Forelimb muscle (tissue), 1 donor: ENCODE data around the gene BMP3. TPM values are rescaled to one million over a fixed set of nuclear protein-coding genes. Genes with fewer than 3 reads are reported as not detected.
"Not testable (repeated sequence)": the region's sequence is repeated elsewhere in the genome, so short reads cannot be mapped to it uniquely, and the experiment has no call there.

Experiments
- DNase-seq: peaks from one replicate; pipeline ENCODE4 v3.0.0-alpha.2; 2013; ENCODE audit warnings: low read depth
- polyA plus RNA-seq: library from polyadenylated mRNA; unstranded; fragments of 120-200 nt; gene quantifications from one replicate; pipeline ENCODE4 v1.2.1, GENCODE V29; 2013; ENCODE audit not compliant: insufficient read length

The BMP3 gene
- 0.48 TPM for polyA plus RNA-seq

- no peak for DNase-seq
These were observed at the start of gene BMP3 for GRCh38 chr4:81030061-81030980. Gene BMP3 (plus strand): TSS chr4:81030708. CDS start chr4:81031285, 577 bp downstream.

- DNase-seq: no peak
These were observed 44.5 kb upstream of the BMP3 start for GRCh38 chr4:80986011-80986410.

- DNase-seq: peak; percentile 57
These were observed 40.5 kb upstream of the BMP3 start for GRCh38 chr4:80989921-80990544.

- no peak for DNase-seq
These were observed 39.7 kb upstream of the BMP3 start for GRCh38 chr4:80990851-80991250.

- no peak for DNase-seq
These were observed 30.6 kb upstream of the BMP3 start for GRCh38 chr4:80999943-81000342.

- DNase-seq: no peak
These were observed 26.9 kb upstream of the BMP3 start for GRCh38 chr4:81003597-81004111.

- no peak for DNase-seq
These were observed 23.1 kb upstream of the BMP3 start for GRCh38 chr4:81007417-81007816.

GRCh38 chr4:81016566-81016965, 13.9 kb upstream of the BMP3 start:
- not testable (repeated sequence) for DNase-seq

- no peak for DNase-seq
These were observed 11.5 kb upstream of the BMP3 start for GRCh38 chr4:81019006-81019405.

GRCh38 chr4:81021142-81021944, 9.2 kb upstream of the BMP3 start:
- no peak for DNase-seq

GRCh38 chr4:81021981-81022380, 8.5 kb upstream of the BMP3 start:
- no peak for DNase-seq

- no peak for DNase-seq
These were observed 7.0 kb upstream of the BMP3 start for GRCh38 chr4:81023484-81023883.

GRCh38 chr4:81030981-81031791, 678 bp downstream of the BMP3 start:
- no peak for DNase-seq

- no peak for DNase-seq
These were observed 1.5 kb downstream of the BMP3 start for GRCh38 chr4:81031796-81032551.

GRCh38 chr4:81032771-81033684, 2.5 kb downstream of the BMP3 start:
- no peak for DNase-seq

GRCh38 chr4:81038636-81039350, 8.3 kb downstream of the BMP3 start:
- DNase-seq: no peak

- no peak for DNase-seq
These were observed 9.0 kb downstream of the BMP3 start for GRCh38 chr4:81039351-81039972.

GRCh38 chr4:81040012-81040659, 9.6 kb downstream of the BMP3 start:
- no peak for DNase-seq
